Prostate gland (tissue), 2 donors: ENCODE data around the gene TSSC4. TPM values are rescaled to one million over a fixed set of nuclear protein-coding genes. Genes with fewer than 3 reads are reported as not detected.

Experiments
- DNase-seq: peaks from one replicate; pipeline ENCODE4 v3.0.0-alpha.2; 2019; ENCODE audit warnings: low spot score
- H3K27ac ChIP-seq, 2 donors: fragments of 200-600 bp; sonication (generic); 2 replicates each; pipeline ENCODE4 v1.5.1; 2017 to 2019
- H3K27me3 ChIP-seq: fragments of 200-600 bp; sonication (generic); replicated peaks from 2 replicates; pipeline ENCODE4 v1.5.1; 2019; ENCODE audit not compliant: insufficient read depth
- H3K36me3 ChIP-seq, 2 donors: fragments of 200-600 bp; sonication (generic); 1 replicate in 1 of 2; 2 replicates in 1 of 2; pipeline versions ENCODE4 v1.5.1 to v1.8.1; 2017 to 2019
- H3K4me1 ChIP-seq: fragments of 200-600 bp; sonication (generic); replicated peaks from 2 replicates; pipeline ENCODE4 v1.5.1; 2019
- H3K4me3 ChIP-seq, 2 donors: fragments of 200-600 bp; sonication (generic); 2 replicates each; pipeline ENCODE4 v1.5.1; 2017 to 2019
- H3K9me3 ChIP-seq: fragments of 200-600 bp; sonication (generic); 2 replicates; pipeline ENCODE4 v1.5.1; 2017
- CTCF ChIP-seq, 4 experiments: fragments of 200-600 bp in 2 of 4; fragments of 450-650 bp in 2 of 4; sonication (generic) in 2 of 4; IDR thresholded peaks; 1 replicate in 3 of 4; 2 replicates in 1 of 4; pipeline ENCODE4 v1.5.1; 2016 to 2019; ENCODE audit warnings: antibody characterized with exemption in 4 of 4, mild to moderate bottlenecking in 2 of 4, moderate library complexity in 2 of 4
- POLR2A ChIP-seq: fragments of 450-650 bp; IDR thresholded peaks from one replicate; pipeline ENCODE4 v1.6.1; 2016; ENCODE audit warnings: antibody characterized with exemption, mild to moderate bottlenecking
- POLR2AphosphoS5 ChIP-seq: sonication (generic); formaldehyde crosslinking; IDR thresholded peaks from one replicate; pipeline ENCODE4 v1.6.1; 2017; ENCODE audit warnings: antibody characterized with exemption
- WGBS: methylation state at CpG from one replicate; pipeline ENCODE4 v1.1.5; 2018; 5-methylcytosine and 5-hydroxymethylcytosine counted together
- intact Hi-C: fragments of 100-400 bp; cut with DNase I; formaldehyde crosslinking; loops from one replicate; pipeline ENCODE4 v1.14.2; 2022
- total RNA-seq, 2 donors: library from RNA; depleted of rRNA; stranded (reverse); fragments of >200 nt; gene quantifications; one replicate each; pipeline ENCODE4 v1.1.0, GENCODE V29; 2016

The TSSC4 gene
- total RNA-seq, 2 donors from 2014 or later: 40.4 to 71.1 TPM

- 90% methylated on average over 11 of the region's 11 CpGs for WGBS
Observed at GRCh38 chr11:2358754-2359442, 41.7 kb upstream of the TSSC4 start.

GRCh38 chr11:2359557-2359956 is 41.0 kb upstream of the TSSC4 start:
- no peak for DNase-seq
- H3K36me3 ChIP-seq: no peaks in the 10 kb centered on the region
- 88% methylated on average over 9 of the region's 9 CpGs for WGBS

More at GRCh38 chr11:2358754-2359442, 41.7 kb upstream of the TSSC4 start:
- Histone ChIP-seq H3K27ac (no peak overlapping the region), H3K36me3 (no peaks in the 10 kb centered on the region), H3K4me1 (no peaks in the 10 kb centered on the region), H3K9me3 (no peaks in the 10 kb centered on the region), H3K27me3 (no peaks in the 10 kb centered on the region), H3K4me3 (no peak overlapping the region)
- intact Hi-C loops: no loop called here
- TF ChIP-seq CTCF (IDR thresholded peaks at IDR 0.05) (no peak), POLR2AphosphoS5 (no peak), POLR2A (no peak)
- DNase-seq: no peak

GRCh38 chr11:2360081-2360642 is 40.4 kb upstream of the TSSC4 start:
- no peak for DNase-seq
- TF ChIP-seq CTCF (IDR thresholded peaks at IDR 0.05) (no peak), POLR2AphosphoS5 (no peak), POLR2A (no peak)
- Histone ChIP-seq H3K27ac (no peak overlapping the region), H3K4me1 (no peaks in the 10 kb centered on the region), H3K36me3 (no peaks in the 10 kb centered on the region), H3K4me3 (no peak overlapping the region), H3K27me3 (no peaks in the 10 kb centered on the region), H3K9me3 (no peaks in the 10 kb centered on the region)
- intact Hi-C loops: no loop called here
- WGBS: 90% methylated on average over 14 of the region's 14 CpGs

More at GRCh38 chr11:2359557-2359956, 41.0 kb upstream of the TSSC4 start:
- no peaks in the 10 kb centered on the region for H3K9me3 ChIP-seq
- intact Hi-C loops: no loop called here
- no peaks in the 10 kb centered on the region for H3K27me3 ChIP-seq
- no peak overlapping the region for H3K4me3 ChIP-seq
- no peak overlapping the region for H3K27ac ChIP-seq
- H3K4me1 ChIP-seq: no peaks in the 10 kb centered on the region
- TF ChIP-seq POLR2AphosphoS5 (no peak), CTCF (IDR thresholded peaks at IDR 0.05) (no peak), POLR2A (no peak)

- 75% methylated on average over 9 of the region's 9 CpGs for WGBS
- Histone ChIP-seq H3K4me3 (no peak overlapping the region), H3K27me3 (no peaks in the 10 kb centered on the region), H3K9me3 (no peaks in the 10 kb centered on the region), H3K4me1 (peaks cover 8% of the 10 kb centered on the region), H3K36me3 (no peaks in the 10 kb centered on the region), H3K27ac (no peak overlapping the region)
- no peak for TF ChIP-seq POLR2A
- no peak for TF ChIP-seq POLR2AphosphoS5
- TF ChIP-seq CTCF (IDR thresholded peaks at IDR 0.05): no peak
- intact Hi-C loops: no loop called here
- DNase-seq: no peak
Observed at GRCh38 chr11:2361565-2361964, 39.0 kb upstream of the TSSC4 start.

GRCh38 chr11:2362414-2362813 is 38.1 kb upstream of the TSSC4 start:
- Histone ChIP-seq H3K27ac (no peak overlapping the region), H3K4me1 (peaks cover 8% of the 10 kb centered on the region), H3K36me3 (no peaks in the 10 kb centered on the region), H3K27me3 (no peaks in the 10 kb centered on the region), H3K9me3 (no peaks in the 10 kb centered on the region), H3K4me3 (no peak overlapping the region)
- WGBS: 91% methylated on average over 7 of the region's 7 CpGs
- intact Hi-C loops: no loop called here
- TF ChIP-seq CTCF (IDR thresholded peaks at IDR 0.05): no peak
- no peak for TF ChIP-seq POLR2A
- no peak for DNase-seq
